Measurements from ENCODE around the gene EID2B. TPM values are rescaled to one million over a fixed set of nuclear protein-coding genes. Genes with fewer than 3 reads are reported as not detected.

EID2B gene
- total RNA-seq, 4 donors from 2014 or later, result 3.0 to 6.4 (median 6.1) TPM

DNA sequence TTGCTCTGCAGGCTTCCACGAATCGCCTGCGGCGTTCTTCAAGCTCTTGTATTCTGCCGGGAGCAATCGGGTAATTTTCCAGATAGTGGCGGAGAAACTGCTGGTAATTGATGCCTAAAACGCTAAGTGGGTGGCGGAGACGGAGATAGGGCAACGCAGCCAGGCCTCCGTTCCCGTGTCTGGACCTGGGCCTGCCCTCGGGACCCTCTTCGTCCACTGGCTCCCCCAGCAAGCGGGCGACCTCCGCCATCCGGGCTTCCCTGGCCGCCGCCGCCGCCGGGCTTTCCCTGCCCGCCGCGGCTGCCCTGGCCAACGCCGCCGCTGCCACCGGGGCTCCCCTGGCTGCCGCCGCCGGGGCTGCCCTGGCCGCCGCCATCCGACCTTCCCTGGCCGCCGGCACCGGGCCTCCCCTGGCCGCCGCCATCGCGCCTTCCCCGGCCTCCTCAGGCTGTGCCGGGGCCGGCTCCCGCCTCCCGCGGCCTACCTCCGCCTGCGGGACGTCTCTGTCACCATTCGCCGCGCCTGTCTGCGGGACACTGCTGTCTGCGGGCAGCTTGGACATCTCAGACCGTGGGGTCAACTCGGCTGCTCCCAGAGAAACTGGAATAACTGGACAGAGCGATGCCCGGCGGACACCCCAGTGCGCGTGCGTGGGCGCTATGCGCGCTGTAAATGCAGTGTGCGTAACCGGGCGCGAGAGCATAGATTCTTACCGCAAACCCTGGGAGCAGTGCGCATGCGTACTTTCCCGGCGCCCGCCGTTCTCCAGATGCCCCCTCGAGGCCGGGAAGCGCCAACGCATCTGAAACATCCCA lies 7.1 kb upstream of the EID2B start, which contains the start of gene EID2:
EID2 (minus strand) TSS at position 644 of the 815 bp plus-strand sequence; CDS start at position 562, 82 bp downstream.
- no peaks in the 10 kb centered on the region for H3K9me3 ChIP-seq
- no peaks in the 10 kb centered on the region for H3K36me3 ChIP-seq
- peaks cover 0 to 4% (median 0%) of the 10 kb centered on the region in 4 donors for H3K27me3 ChIP-seq
- H3K4me3 ChIP-seq, result peak within 1 kb of the TSS; percentile 75 to 98 (median 82)
- peak; percentile 98 for DNase-seq (ENCODE audit: extremely low spot score)
- TF ChIP-seq, protein P1, sequence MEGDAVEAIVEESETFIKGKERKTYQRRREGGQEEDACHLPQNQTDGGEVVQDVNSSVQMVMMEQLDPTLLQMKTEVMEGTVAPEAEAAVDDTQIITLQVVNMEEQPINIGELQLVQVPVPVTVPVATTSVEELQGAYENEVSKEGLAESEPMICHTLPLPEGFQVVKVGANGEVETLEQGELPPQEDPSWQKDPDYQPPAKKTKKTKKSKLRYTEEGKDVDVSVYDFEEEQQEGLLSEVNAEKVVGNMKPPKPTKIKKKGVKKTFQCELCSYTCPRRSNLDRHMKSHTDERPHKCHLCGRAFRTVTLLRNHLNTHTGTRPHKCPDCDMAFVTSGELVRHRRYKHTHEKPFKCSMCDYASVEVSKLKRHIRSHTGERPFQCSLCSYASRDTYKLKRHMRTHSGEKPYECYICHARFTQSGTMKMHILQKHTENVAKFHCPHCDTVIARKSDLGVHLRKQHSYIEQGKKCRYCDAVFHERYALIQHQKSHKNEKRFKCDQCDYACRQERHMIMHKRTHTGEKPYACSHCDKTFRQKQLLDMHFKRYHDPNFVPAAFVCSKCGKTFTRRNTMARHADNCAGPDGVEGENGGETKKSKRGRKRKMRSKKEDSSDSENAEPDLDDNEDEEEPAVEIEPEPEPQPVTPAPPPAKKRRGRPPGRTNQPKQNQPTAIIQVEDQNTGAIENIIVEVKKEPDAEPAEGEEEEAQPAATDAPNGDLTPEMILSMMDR (IDR thresholded peaks at IDR 0.05), result peak; percentile 88 to 96 (median 89)
- TF ChIP-seq EP300 (IDR thresholded peaks at IDR 0.05) (no peak), POLR2AphosphoS5 (IDR thresholded peaks at IDR 0.05) (peak; percentile 98 to 99), POLR2A (IDR thresholded peaks at IDR 0.05; ENCODE audit: low read depth) (peak; percentile 73)
- intact Hi-C loops (cut with DNase I), result loop anchor here (10.0 kb wide), 2 partner anchors 195 to 305 kb away; partner anchors contain the start of genes FBL and SAMD4B
- H3K27ac ChIP-seq (replicated peaks in 1 of 4), result peak within 1 kb of the TSS; percentile 94 to 98 (median 96)
- 0% methylated on average over 17 of the region's 84 CpGs for WGBS
- peaks cover 15 to 31% (median 28%) of the 10 kb centered on the region in 4 donors for H3K4me1 ChIP-seq

DNA sequence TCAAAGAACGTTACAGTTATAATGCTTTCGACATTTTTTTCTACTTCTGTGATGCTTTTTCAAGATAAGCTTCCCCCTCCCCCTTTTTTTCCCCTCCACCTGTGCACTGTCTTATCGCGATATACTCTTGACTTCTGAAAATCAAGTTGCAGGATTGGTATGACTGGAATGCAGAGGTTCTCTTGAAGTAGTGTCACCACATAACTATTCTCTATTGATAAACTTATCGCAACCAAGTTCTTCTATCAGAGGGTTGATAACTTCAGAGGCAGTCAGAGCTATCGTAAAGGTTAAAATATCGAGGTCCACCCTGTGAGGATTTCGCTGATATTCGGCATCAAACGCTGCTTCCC lies 6.5 kb upstream of the EID2B start:
- 6% methylated on average over 10 of the region's 10 CpGs for WGBS
- intact Hi-C loops (cut with DNase I), result loop anchor here (10.0 kb wide), 1 partner anchor 194 kb away; the partner anchor contains the start of gene SAMD4B
- Histone ChIP-seq H3K27ac (replicated peaks in 1 of 4) (peak overlapping the region; percentile 94 to 98 (median 96)), H3K36me3 (no peaks in the 10 kb centered on the region), H3K27me3 (no peaks in the 10 kb centered on the region), H3K9me3 (no peaks in the 10 kb centered on the region), H3K4me1 (peaks cover 15 to 31% (median 28%) of the 10 kb centered on the region in 4 donors), H3K4me3 (peak overlapping the region; percentile 75 to 98 (median 82))
- no peak for DNase-seq (ENCODE audit: extremely low spot score)
- no peak for TF ChIP-seq EP300 (IDR thresholded peaks at IDR 0.05)
- TF ChIP-seq, protein P1 (IDR thresholded peaks at IDR 0.05), result no peak
- no peak for TF ChIP-seq POLR2A (IDR thresholded peaks at IDR 0.05; ENCODE audit: low read depth)
- TF ChIP-seq POLR2AphosphoS5 (IDR thresholded peaks at IDR 0.05), result no peak

- H3K36me3 ChIP-seq, result peaks cover 0 to 3% (median 0%) of the 10 kb centered on the region in 4 donors
- 73% methylated on average over 3 of the region's 3 CpGs for WGBS
Observed at GRCh38 chr19:39533791-39534190, 1.1 kb upstream of the EID2B start.

GRCh38 chr19:39533003-39533512 lies 406 bp upstream of the EID2B start:
- no peaks in the 10 kb centered on the region for H3K27me3 ChIP-seq
- H3K4me1 ChIP-seq, result peaks cover 17 to 43% (median 35%) of the 10 kb centered on the region in 4 donors
- WGBS, result 15% methylated on average over 12 of the region's 12 CpGs
- H3K27ac ChIP-seq (replicated peaks in 1 of 4), result peak overlapping the region; percentile 86 to 91 (median 88)
- intact Hi-C loops (cut with DNase I), result loop anchor here (5.0 to 10.0 kb wide), 4 partner anchors 61 to 406 kb away; partner anchors contain the start of genes PAK4, SAMD4B and SUPT5H
- TF ChIP-seq POLR2AphosphoS5 (IDR thresholded peaks at IDR 0.05) (no peak), POLR2A (IDR thresholded peaks at IDR 0.05; ENCODE audit: low read depth) (no peak)
- peak overlapping the region; percentile 70 to 89 (median 77) for H3K4me3 ChIP-seq
- H3K36me3 ChIP-seq, result peaks cover 0 to 3% (median 0%) of the 10 kb centered on the region in 4 donors
- no peak for DNase-seq (ENCODE audit: extremely low spot score)
- no peaks in the 10 kb centered on the region for H3K9me3 ChIP-seq

More at GRCh38 chr19:39533791-39534190, 1.1 kb upstream of the EID2B start:
- no peak for DNase-seq (ENCODE audit: extremely low spot score)
- Histone ChIP-seq H3K4me3 (no peak overlapping the region), H3K27me3 (no peaks in the 10 kb centered on the region), H3K27ac (replicated peaks in 1 of 4) (no peak overlapping the region), H3K4me1 (peaks cover 25 to 50% (median 42%) of the 10 kb centered on the region in 4 donors), H3K9me3 (no peaks in the 10 kb centered on the region)
- intact Hi-C loops (cut with DNase I), result loop anchor here (5.0 to 10.0 kb wide), 4 partner anchors 61 to 406 kb away; partner anchors contain the start of genes PAK4, SAMD4B and SUPT5H
- TF ChIP-seq POLR2AphosphoS5 (IDR thresholded peaks at IDR 0.05) (no peak), POLR2A (IDR thresholded peaks at IDR 0.05; ENCODE audit: low read depth) (no peak), EP300 (IDR thresholded peaks at IDR 0.05) (no peak)
- TF ChIP-seq, protein P1 (IDR thresholded peaks at IDR 0.05), result no peak

Measured in esophagus muscularis mucosa (tissue), 4 donors.